Vagina (tissue), 2 donors: ENCODE results near the gene CBR3.

Source experiments
- POLR2AphosphoS5 ChIP-seq, 2 donors: sonication (generic); formaldehyde crosslinking; IDR thresholded peaks; one replicate each; pipeline ENCODE4 v1.9.0; 2017; ENCODE audit warnings: antibody characterized with exemption in 2 of 2, mild to moderate bottlenecking in 2 of 2, low read depth in 1 of 2; ENCODE audit not compliant: insufficient read depth in 1 of 2
- TF ChIP-seq, protein P1 (sequence below), 3 experiments: fragments of 450-650 bp in 2 of 3; fragments of 200-600 bp in 1 of 3; sonication (generic) in 1 of 3; IDR thresholded peaks; one replicate each; pipeline ENCODE4 v1.5.1; 2017 to 2019; ENCODE audit warnings: antibody characterized with exemption in 3 of 3, mild to moderate bottlenecking in 2 of 3, moderate library complexity in 2 of 3

GRCh38 chr21:36163750-36164741 lies 29.2 kb downstream of the CBR3 start:
- TF ChIP-seq POLR2AphosphoS5 (IDR thresholded peaks at IDR 0.05; ENCODE audit: insufficient read depth in 1 of 2, low read depth in 1 of 2), result no peak
- TF ChIP-seq, protein P1, sequence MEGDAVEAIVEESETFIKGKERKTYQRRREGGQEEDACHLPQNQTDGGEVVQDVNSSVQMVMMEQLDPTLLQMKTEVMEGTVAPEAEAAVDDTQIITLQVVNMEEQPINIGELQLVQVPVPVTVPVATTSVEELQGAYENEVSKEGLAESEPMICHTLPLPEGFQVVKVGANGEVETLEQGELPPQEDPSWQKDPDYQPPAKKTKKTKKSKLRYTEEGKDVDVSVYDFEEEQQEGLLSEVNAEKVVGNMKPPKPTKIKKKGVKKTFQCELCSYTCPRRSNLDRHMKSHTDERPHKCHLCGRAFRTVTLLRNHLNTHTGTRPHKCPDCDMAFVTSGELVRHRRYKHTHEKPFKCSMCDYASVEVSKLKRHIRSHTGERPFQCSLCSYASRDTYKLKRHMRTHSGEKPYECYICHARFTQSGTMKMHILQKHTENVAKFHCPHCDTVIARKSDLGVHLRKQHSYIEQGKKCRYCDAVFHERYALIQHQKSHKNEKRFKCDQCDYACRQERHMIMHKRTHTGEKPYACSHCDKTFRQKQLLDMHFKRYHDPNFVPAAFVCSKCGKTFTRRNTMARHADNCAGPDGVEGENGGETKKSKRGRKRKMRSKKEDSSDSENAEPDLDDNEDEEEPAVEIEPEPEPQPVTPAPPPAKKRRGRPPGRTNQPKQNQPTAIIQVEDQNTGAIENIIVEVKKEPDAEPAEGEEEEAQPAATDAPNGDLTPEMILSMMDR (IDR thresholded peaks at IDR 0.05), result no peak
